Spleen (tissue), 7 donors: ENCODE data around the gene TACC3.

ENCODE experiments used
- POLR2A ChIP-seq, 3 donors: fragments of 450-650 bp; IDR thresholded peaks; one replicate each; pipeline ENCODE4 v1.5.1; 2017; ENCODE audit warnings: antibody characterized with exemption in 3 of 3, mild to moderate bottlenecking in 1 of 3
- TF ChIP-seq, protein P1 (sequence below), 11 experiments: fragments of 200-600 bp in 7 of 11; fragments of 450-650 bp in 4 of 11; sonication (generic) in 4 of 11; IDR thresholded peaks in 8 of 11; conservative IDR thresholded peaks in 3 of 11; 1 replicate in 7 of 11; 2 replicates in 4 of 11; pipeline versions ENCODE4 v1.4.0 to v1.8.0; 2016 to 2021; ENCODE audit warnings: antibody characterized with exemption in 11 of 11, inconsistent platforms in 4 of 11, mild to moderate bottlenecking in 1 of 11
- donor health status: DM: no; HTN: no; CAD: no; lungs with moderate emphysema.
- donor health status: DM: no; HTN: no; CAD: no.
- donor health status: DM: no; HTN: no; CAD: no.

DNA sequence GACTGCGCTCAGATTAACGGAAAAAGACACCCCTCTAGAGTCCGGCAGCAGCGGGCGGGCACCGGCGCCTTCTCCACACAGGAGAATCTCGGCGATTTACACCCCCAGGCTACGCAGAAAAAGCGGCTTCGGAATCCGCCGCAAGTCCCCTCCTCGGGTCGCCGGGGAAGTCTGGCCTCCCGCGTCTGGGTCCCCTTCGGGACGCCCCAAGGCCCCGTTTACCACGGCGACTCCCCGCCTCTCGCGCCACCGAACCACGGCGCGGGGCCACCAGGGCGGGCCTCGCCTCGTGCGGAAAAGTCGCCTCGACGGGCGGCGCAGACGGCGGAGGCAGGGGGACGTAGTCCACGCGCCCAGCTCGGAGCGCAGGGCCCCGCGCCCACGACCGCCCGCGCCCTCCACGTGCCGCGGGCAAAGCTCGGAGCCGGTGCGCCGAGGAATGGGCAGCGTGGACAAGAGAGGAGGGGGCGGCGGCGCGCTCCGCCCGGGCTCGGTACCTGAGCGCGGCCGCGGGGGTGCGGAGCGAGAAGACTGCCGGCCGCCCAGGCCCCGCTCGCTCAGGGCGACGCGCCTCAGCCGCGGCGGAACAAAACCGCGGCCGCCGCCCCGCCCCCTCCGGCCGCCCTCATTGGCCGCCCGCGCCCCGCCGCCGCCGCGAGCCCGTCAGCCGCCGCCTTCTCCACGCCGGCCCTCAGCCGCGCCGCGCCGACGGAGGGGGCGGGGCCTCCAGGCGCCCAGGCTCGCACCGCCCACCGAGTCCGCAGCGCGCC, 37.4 kb upstream of the TACC3 start, which contains the start of gene FAM53A:
- TF ChIP-seq POLR2A (IDR thresholded peaks at IDR 0.05), result no peak
- TF ChIP-seq, protein P1, sequence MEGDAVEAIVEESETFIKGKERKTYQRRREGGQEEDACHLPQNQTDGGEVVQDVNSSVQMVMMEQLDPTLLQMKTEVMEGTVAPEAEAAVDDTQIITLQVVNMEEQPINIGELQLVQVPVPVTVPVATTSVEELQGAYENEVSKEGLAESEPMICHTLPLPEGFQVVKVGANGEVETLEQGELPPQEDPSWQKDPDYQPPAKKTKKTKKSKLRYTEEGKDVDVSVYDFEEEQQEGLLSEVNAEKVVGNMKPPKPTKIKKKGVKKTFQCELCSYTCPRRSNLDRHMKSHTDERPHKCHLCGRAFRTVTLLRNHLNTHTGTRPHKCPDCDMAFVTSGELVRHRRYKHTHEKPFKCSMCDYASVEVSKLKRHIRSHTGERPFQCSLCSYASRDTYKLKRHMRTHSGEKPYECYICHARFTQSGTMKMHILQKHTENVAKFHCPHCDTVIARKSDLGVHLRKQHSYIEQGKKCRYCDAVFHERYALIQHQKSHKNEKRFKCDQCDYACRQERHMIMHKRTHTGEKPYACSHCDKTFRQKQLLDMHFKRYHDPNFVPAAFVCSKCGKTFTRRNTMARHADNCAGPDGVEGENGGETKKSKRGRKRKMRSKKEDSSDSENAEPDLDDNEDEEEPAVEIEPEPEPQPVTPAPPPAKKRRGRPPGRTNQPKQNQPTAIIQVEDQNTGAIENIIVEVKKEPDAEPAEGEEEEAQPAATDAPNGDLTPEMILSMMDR (IDR thresholded peaks at IDR 0.05 in 8 of 11, conservative IDR thresholded peaks at IDR 0.05 in 3 of 11), result peak in 1 of 11 experiments; percentile 13
